Left ventricle myocardium inferior (tissue), 1 donor: ENCODE measurements around the gene ENG. TPM values are rescaled to one million over a fixed set of nuclear protein-coding genes. Genes with fewer than 3 reads are reported as not detected.
A peak's percentile ranks its signal among the peaks of the same experiment; 100 is the strongest.

Experiments used
- DNase-seq: peaks from one replicate; pipeline ENCODE4 v3.0.0-alpha.2; 2020
- H3K27ac ChIP-seq: fragments of 200-600 bp; replicated peaks from 2 replicates; pipeline ENCODE4 v1.8.0; 2021
- H3K27me3 ChIP-seq: fragments of 200-600 bp; 2 replicates; pipeline ENCODE4 v1.8.0; 2021; ENCODE audit warnings: low read depth
- H3K36me3 ChIP-seq: fragments of 200-600 bp; 2 replicates; pipeline ENCODE4 v1.8.0; 2021
- H3K4me1 ChIP-seq: fragments of 200-600 bp; 2 replicates; pipeline ENCODE4 v1.8.0; 2021
- H3K4me3 ChIP-seq: fragments of 200-600 bp; 2 replicates; pipeline ENCODE4 v1.8.0; 2021; ENCODE audit warnings: mild to moderate bottlenecking, moderate library complexity
- H3K9me3 ChIP-seq: fragments of 200-600 bp; replicated peaks from 2 replicates; pipeline ENCODE4 v1.8.0; 2021
- intact Hi-C: fragments of 100-400 bp; cut with micrococcal nuclease; formaldehyde crosslinking; loops from one replicate; pipeline ENCODE4 v1.11.0; 2022
- total RNA-seq: library from RNA; stranded (reverse); fragmentation: NEBNext Ultra II Directional; extraction: Animal tissue kit (Norgen Biotek cat#: 25700); gene quantifications from one replicate; pipeline ENCODE4 v1.2.1, GENCODE V29; 2021
- TF ChIP-seq, protein P1 (sequence below): fragments of 200-600 bp; IDR thresholded peaks from 2 replicates; pipeline ENCODE4 v1.8.0; 2021; ENCODE audit warnings: antibody characterized with exemption, mild to moderate bottlenecking, borderline replicate concordance
- donor health status: DM: no; HTN: yes; CAD: no; lungs with severe emphysema.

The ENG gene
- total RNA-seq, 1 donor from 2014 or later = 139 TPM

- Histone ChIP-seq H3K27me3 (no peaks in the 10 kb centered on the region), H3K27ac (peak within 1 kb of the TSS; percentile 93), H3K4me3 (peak within 1 kb of the TSS; percentile 77), H3K9me3 (no peaks in the 10 kb centered on the region), H3K4me1 (peaks cover 68% of the 10 kb centered on the region), H3K36me3 (peaks cover 8% of the 10 kb centered on the region)
- TF ChIP-seq, protein P1, sequence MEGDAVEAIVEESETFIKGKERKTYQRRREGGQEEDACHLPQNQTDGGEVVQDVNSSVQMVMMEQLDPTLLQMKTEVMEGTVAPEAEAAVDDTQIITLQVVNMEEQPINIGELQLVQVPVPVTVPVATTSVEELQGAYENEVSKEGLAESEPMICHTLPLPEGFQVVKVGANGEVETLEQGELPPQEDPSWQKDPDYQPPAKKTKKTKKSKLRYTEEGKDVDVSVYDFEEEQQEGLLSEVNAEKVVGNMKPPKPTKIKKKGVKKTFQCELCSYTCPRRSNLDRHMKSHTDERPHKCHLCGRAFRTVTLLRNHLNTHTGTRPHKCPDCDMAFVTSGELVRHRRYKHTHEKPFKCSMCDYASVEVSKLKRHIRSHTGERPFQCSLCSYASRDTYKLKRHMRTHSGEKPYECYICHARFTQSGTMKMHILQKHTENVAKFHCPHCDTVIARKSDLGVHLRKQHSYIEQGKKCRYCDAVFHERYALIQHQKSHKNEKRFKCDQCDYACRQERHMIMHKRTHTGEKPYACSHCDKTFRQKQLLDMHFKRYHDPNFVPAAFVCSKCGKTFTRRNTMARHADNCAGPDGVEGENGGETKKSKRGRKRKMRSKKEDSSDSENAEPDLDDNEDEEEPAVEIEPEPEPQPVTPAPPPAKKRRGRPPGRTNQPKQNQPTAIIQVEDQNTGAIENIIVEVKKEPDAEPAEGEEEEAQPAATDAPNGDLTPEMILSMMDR = no peak
- DNase-seq = peak; percentile 87
- intact Hi-C loops = no loop called here
Measured at GRCh38 chr9:127877566-127877998, 23.1 kb upstream of the ENG start, which contains the start of gene AK1. TSS of gene AK1 (minus strand) at chr9:127877675. CDS start at chr9:127874617, 3,058 bp downstream.

DNA sequence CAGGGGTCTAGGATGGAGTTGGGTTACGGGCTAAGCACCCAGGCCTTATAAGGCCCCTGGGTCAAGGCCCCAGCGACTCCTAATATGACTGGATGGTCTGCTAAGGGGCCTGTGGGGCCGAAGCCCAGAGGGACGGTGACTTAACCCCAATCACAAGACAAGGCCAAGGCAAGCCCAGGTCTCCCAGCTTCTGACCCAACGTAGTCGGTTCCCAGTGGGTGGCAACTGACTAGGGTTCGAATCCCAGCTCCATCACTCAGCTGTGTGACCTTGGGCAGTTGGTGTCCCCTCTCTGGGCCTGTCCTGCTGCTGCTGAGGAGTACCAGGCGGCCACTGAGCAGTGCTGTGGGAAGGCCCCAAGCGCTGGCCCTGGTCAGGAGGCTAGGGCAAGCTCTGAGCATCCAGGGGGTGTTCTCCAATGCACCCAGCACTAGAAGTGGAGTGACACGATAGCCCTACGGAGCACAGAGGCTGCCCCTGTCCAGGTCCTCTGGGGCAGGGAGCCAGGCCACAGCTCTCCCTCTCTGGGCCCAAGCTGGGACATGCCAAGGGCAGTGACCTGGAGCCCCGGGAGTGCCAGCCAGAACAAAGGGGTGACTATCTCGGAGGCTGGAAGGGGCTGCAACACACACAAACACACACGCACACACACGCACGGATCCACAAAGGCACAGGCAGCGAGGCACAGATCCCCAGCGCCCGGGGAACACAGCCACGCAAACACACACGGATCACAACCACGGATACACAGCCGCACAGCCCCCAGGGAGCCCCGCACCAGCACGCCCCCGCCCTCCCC, 22.5 kb upstream of the ENG start:
- no peaks in the 10 kb centered on the region for H3K9me3 ChIP-seq
- intact Hi-C loops = no loop called here

DNA sequence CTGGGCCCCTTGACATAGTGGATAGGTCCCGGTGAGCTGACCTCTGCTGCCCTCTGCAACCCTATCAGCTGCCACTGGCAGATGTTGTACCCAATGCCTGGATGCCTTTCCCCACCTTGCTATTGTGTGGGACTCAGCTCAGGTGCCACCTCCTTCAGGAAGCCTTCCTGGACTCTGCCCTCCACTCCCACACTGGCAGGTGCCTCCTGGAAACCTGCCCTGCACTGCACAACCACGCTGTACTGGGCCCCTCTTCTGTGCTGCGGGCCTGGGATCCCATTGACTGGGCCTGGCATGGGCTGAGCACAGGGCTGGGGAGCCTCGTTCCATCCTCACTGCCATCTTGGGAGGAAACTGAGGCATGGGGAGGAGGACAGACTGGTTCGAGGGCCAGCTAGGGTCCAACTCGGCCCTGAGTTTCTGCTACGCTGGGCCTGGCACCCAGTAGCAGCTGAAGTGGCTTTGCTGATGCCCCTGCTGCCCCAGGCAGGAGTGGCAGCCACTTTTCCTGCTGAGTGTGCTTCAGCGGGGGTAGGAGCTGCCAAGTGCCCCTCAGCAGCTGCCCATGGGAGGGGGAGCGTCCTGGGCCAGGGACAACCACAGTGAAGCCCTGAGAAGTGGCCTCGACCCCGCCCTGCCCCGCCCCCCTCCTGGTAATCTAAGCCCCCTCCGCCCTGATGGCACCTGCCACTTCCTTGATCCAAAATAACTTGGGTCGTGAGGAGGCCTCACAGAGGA, 21.7 kb upstream of the ENG start:
- Histone ChIP-seq H3K4me3 (peak overlapping the region; percentile 77), H3K27me3 (no peaks in the 10 kb centered on the region), H3K27ac (peak overlapping the region; percentile 93), H3K9me3 (no peaks in the 10 kb centered on the region), H3K4me1 (peaks cover 66% of the 10 kb centered on the region), H3K36me3 (peaks cover 22% of the 10 kb centered on the region)
- no peak for DNase-seq
- intact Hi-C loops = no loop called here
- TF ChIP-seq, protein P1 = no peak

More for the DNA sequence above, 22.5 kb upstream of the ENG start:
- peaks cover 14% of the 10 kb centered on the region for H3K36me3 ChIP-seq
- peak overlapping the region; percentile 77 for H3K4me3 ChIP-seq
- no peak for DNase-seq
- H3K4me1 ChIP-seq = peaks cover 65% of the 10 kb centered on the region
- H3K27me3 ChIP-seq = no peaks in the 10 kb centered on the region
- TF ChIP-seq, protein P1 = no peak
- H3K27ac ChIP-seq = peak overlapping the region; percentile 93

GRCh38 chr9:127875306-127875966, 21.0 kb upstream of the ENG start:
- Histone ChIP-seq H3K36me3 (peaks cover 29% of the 10 kb centered on the region), H3K27me3 (no peaks in the 10 kb centered on the region), H3K27ac (peak overlapping the region; percentile 93), H3K4me1 (peaks cover 71% of the 10 kb centered on the region), H3K9me3 (no peaks in the 10 kb centered on the region), H3K4me3 (peak overlapping the region; percentile 77)
- intact Hi-C loops = no loop called here
- TF ChIP-seq, protein P1 = no peak
- DNase-seq = no peak
